Type B pancreatic cell (in vitro differentiated cells): Measurements from ENCODE around the gene HTRA3. TPM values are rescaled to one million over a fixed set of nuclear protein-coding genes. Genes with fewer than 3 reads are reported as not detected.
"Not testable (repeated sequence)": the region's sequence is repeated elsewhere in the genome, so short reads cannot be mapped to it uniquely, and the experiment has no call there.

ENCODE experiments used
- DNase-seq: peaks from one replicate; pipeline ENCODE4 v3.0.0; 2021; ENCODE audit warnings: mixed read lengths; ENCODE audit not compliant: unreplicated experiment; ENCODE audit errors: extremely low spot score
- H3K27ac Mint-ChIP-seq: 2 replicates; pipeline ENCODE4 v1.8.0; 2021; ENCODE audit warnings: mild to moderate bottlenecking, mixed read lengths
- H3K27me3 Mint-ChIP-seq: 2 replicates; pipeline ENCODE4 v1.8.0; 2021; ENCODE audit warnings: mixed read lengths
- H3K36me3 Mint-ChIP-seq: 2 replicates; pipeline ENCODE4 v1.8.0; 2021; ENCODE audit warnings: mixed read lengths
- H3K4me1 Mint-ChIP-seq: one replicate; pipeline ENCODE4 v1.8.0; 2021; ENCODE audit warnings: mixed read lengths; ENCODE audit not compliant: unreplicated experiment
- H3K4me3 Mint-ChIP-seq: 2 replicates; pipeline ENCODE4 v1.8.0; 2021; ENCODE audit warnings: mild to moderate bottlenecking, mixed read lengths
- H3K9me3 Mint-ChIP-seq: 2 replicates; pipeline ENCODE4 v1.8.0; 2021; ENCODE audit warnings: mixed read lengths
- CTCF ChIP-seq: fragments of 200-600 bp; sonication (generic); conservative IDR thresholded peaks from 2 replicates; pipeline ENCODE4 v1.5.0; 2021; ENCODE audit warnings: antibody characterized with exemption, mild to moderate bottlenecking
- total RNA-seq: library from RNA; stranded (reverse); gene quantifications from 2 replicates; pipeline ENCODE4 v1.2.1, GENCODE V29; 2021; ENCODE audit warnings: low replicate concordance

Gene HTRA3
- total RNA-seq, 1 donor from 2014 or later, result 4.4 TPM

- peak; percentile 60 for DNase-seq
- TF ChIP-seq CTCF, result no peak
- H3K4me3 Mint-ChIP-seq, result no peak overlapping the region
- no peak overlapping the region for H3K27ac Mint-ChIP-seq
- H3K4me1 Mint-ChIP-seq, result no peaks in the 10 kb centered on the region
- no peaks in the 10 kb centered on the region for H3K9me3 Mint-ChIP-seq
- no peaks in the 10 kb centered on the region for H3K36me3 Mint-ChIP-seq
- no peaks in the 10 kb centered on the region for H3K27me3 Mint-ChIP-seq
These were observed 75.7 kb downstream of the HTRA3 start for GRCh38 chr4:8345053-8345945.

GRCh38 chr4:8345946-8346814 lies 76.6 kb downstream of the HTRA3 start:
- Mint-ChIP-seq H3K27ac (no peak overlapping the region), H3K27me3 (no peaks in the 10 kb centered on the region), H3K4me1 (no peaks in the 10 kb centered on the region), H3K4me3 (no peak overlapping the region), H3K9me3 (no peaks in the 10 kb centered on the region), H3K36me3 (no peaks in the 10 kb centered on the region)
- DNase-seq, result peak; percentile 66
- no peak for TF ChIP-seq CTCF

GRCh38 chr4:8346838-8347605 lies 77.5 kb downstream of the HTRA3 start:
- H3K4me3 Mint-ChIP-seq, result no peak overlapping the region
- H3K27ac Mint-ChIP-seq, result no peak overlapping the region
- H3K4me1 Mint-ChIP-seq, result peaks cover 5% of the 10 kb centered on the region
- H3K36me3 Mint-ChIP-seq, result no peaks in the 10 kb centered on the region
- peak; percentile 58 for DNase-seq
- no peak for TF ChIP-seq CTCF
- no peaks in the 10 kb centered on the region for H3K27me3 Mint-ChIP-seq
- H3K9me3 Mint-ChIP-seq, result no peaks in the 10 kb centered on the region

GRCh38 chr4:8347660-8348059 lies 78.1 kb downstream of the HTRA3 start:
- TF ChIP-seq CTCF, result no peak
- peak; percentile 42 for DNase-seq
- H3K4me3 Mint-ChIP-seq, result no peak overlapping the region
- H3K36me3 Mint-ChIP-seq, result no peaks in the 10 kb centered on the region
- H3K27ac Mint-ChIP-seq, result no peak overlapping the region
- H3K27me3 Mint-ChIP-seq, result no peaks in the 10 kb centered on the region
- peaks cover 7% of the 10 kb centered on the region for H3K4me1 Mint-ChIP-seq
- H3K9me3 Mint-ChIP-seq, result no peaks in the 10 kb centered on the region

GRCh38 chr4:8348071-8348470 lies 78.5 kb downstream of the HTRA3 start:
- peak; percentile 55 for DNase-seq
- TF ChIP-seq CTCF, result no peak
- no peak overlapping the region for H3K27ac Mint-ChIP-seq
- no peaks in the 10 kb centered on the region for H3K36me3 Mint-ChIP-seq
- H3K9me3 Mint-ChIP-seq, result no peaks in the 10 kb centered on the region
- H3K27me3 Mint-ChIP-seq, result no peaks in the 10 kb centered on the region
- H3K4me3 Mint-ChIP-seq, result no peak overlapping the region
- H3K4me1 Mint-ChIP-seq, result peaks cover 7% of the 10 kb centered on the region

- not testable (repeated sequence) for DNase-seq, H3K9me3 Mint-ChIP-seq, H3K27ac Mint-ChIP-seq, H3K4me3 Mint-ChIP-seq, H3K27me3 Mint-ChIP-seq, H3K36me3 Mint-ChIP-seq, H3K4me1 Mint-ChIP-seq
These were observed 79.7 kb downstream of the HTRA3 start for GRCh38 chr4:8349236-8349635.
